Measurements from ENCODE around the gene RARG.
"Not testable (repeated sequence)": the region's sequence is repeated elsewhere in the genome, so short reads cannot be mapped to it uniquely, and the experiment has no call there.

RARG gene

GRCh38 chr12:53169644-53170043 lies 62.4 kb downstream of the RARG start:
- no peak for DNase-seq (ENCODE audit: low read depth)

DNA sequence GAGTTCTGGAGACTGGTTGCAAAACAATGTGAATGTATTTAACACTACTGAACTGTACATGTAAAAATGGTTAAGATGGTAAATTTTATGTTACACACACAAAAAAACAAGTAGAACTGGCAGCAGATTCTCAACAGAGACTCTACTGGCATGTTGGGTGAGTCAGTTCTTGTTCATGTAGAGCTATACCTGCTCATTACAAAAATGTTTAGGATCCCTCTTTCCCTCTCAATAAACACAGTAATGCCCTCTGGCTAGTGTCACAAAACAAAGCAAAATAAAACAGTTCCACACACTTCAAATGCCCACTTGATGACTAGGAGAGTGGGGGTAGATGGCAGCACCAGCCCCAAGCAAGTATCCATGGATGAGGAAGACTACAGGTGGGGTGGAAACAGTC lies 65.2 kb downstream of the RARG start:
- DNase-seq (ENCODE audit: low read depth): no peak

DNA sequence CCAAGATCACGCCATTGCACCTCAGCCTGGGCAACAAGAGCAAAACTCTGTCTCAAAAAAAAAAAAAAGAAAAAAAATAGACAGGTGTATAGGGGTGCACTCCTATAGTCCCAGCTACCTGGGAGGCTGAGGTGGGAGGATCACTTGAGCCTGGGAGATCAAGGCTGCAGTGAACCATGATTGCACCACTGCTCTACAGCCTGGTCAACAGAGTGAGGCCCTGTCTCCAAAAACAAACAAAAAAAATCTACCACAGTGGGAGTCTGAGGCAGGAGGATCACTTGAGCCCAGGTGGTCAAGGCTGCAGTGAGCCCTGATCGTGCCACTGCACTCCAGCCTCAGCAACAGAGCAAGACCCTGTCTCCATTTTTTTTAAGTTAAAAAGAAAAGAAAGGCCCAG lies 69.0 kb downstream of the RARG start:
- not testable (repeated sequence) for DNase-seq (ENCODE audit: low read depth)

- DNase-seq (ENCODE audit: low read depth): no peak
Measured at GRCh38 chr12:53161119-53161911, 70.7 kb downstream of the RARG start.

- DNase-seq (ENCODE audit: low read depth): no peak
Measured at GRCh38 chr12:53160673-53161072, 71.3 kb downstream of the RARG start.
